HepG2 (cell line): ENCODE measurements around the gene PRPF38B. TPM values are rescaled to one million over a fixed set of nuclear protein-coding genes. Genes with fewer than 3 reads are reported as not detected.

Source experiments
- DPF2 ChIP-seq: sonication (generic); formaldehyde crosslinking; IDR thresholded peaks from 2 replicates; pipeline ENCODE4 v1.4.0; 2020; ENCODE audit warnings: mild to moderate bottlenecking, low read depth, missing genetic modification reagents, borderline replicate concordance
- ESRRA ChIP-seq: sonication (generic); formaldehyde crosslinking; IDR thresholded peaks from 2 replicates; pipeline ENCODE4 v1.5.1; 2020; ENCODE audit warnings: mild to moderate bottlenecking, low read depth, missing genetic modification reagents
- GABPB1 ChIP-seq: IDR thresholded peaks from 2 replicates; pipeline ENCODE4 v1.6.1; 2016; ENCODE audit warnings: mild to moderate bottlenecking, missing genetic modification reagents, moderate library complexity, missing compliant biosample characterization
- GLI4 ChIP-seq: sonication (generic); formaldehyde crosslinking; IDR thresholded peaks from 2 replicates; pipeline ENCODE4 v1.5.1; 2020; ENCODE audit warnings: missing genetic modification reagents, mild to moderate bottlenecking, moderate library complexity, borderline replicate concordance
- GMEB1 ChIP-seq: sonication (generic); formaldehyde crosslinking; IDR thresholded peaks from 2 replicates; pipeline ENCODE4 v1.5.1; 2020; ENCODE audit warnings: missing genetic modification reagents, mild to moderate bottlenecking, borderline replicate concordance
- NCOA2 ChIP-seq: sonication (generic); formaldehyde crosslinking; IDR thresholded peaks from 2 replicates; pipeline ENCODE4 v1.8.0; 2022; ENCODE audit warnings: inconsistent platforms
- NFYB ChIP-seq: sonication (generic); formaldehyde crosslinking; IDR thresholded peaks from 2 replicates; pipeline ENCODE4 v1.4.0; 2020; ENCODE audit warnings: missing genetic modification reagents
- PCBP1 ChIP-seq: fragments of 200-400 bp; formaldehyde crosslinking; IDR thresholded peaks from 2 replicates; pipeline ENCODE4 v1.6.1; 2017; ENCODE audit warnings: mild to moderate bottlenecking, low read depth, low read length, borderline replicate concordance
- PRPF4 ChIP-seq: fragments of 200-400 bp; formaldehyde crosslinking; IDR thresholded peaks from 2 replicates; pipeline ENCODE4 v1.6.1; 2016; ENCODE audit warnings: low read length, low read depth; ENCODE audit not compliant: poor library complexity, severe bottlenecking
- RFX5 ChIP-seq: IDR thresholded peaks from 2 replicates; pipeline ENCODE4 v1.6.1; 2011; ENCODE audit warnings: low read depth, low read length, improper control_type of control experiment
- SMARCE1 ChIP-seq: fragments of 450-650 bp; IDR thresholded peaks from 2 replicates; pipeline ENCODE4 v1.6.1; 2017; ENCODE audit warnings: borderline replicate concordance
- TBX2 ChIP-seq: sonication (generic); formaldehyde crosslinking; IDR thresholded peaks from 2 replicates; pipeline ENCODE4 v1.5.0; 2020; ENCODE audit warnings: missing genetic modification reagents, mild to moderate bottlenecking, borderline replicate concordance
- XRCC5 ChIP-seq: fragments of 200-400 bp; formaldehyde crosslinking; optimal IDR thresholded peaks from 2 replicates; pipeline ENCODE3; 2017; ENCODE audit warnings: mild to moderate bottlenecking, low read length
- YEATS4 ChIP-seq: sonication (generic); formaldehyde crosslinking; IDR thresholded peaks from 2 replicates; pipeline ENCODE4 v1.4.0; 2020; ENCODE audit warnings: missing genetic modification reagents, borderline replicate concordance
- ZBTB33 ChIP-seq: sonication (generic); formaldehyde crosslinking; IDR thresholded peaks from 2 replicates; pipeline ENCODE4 v1.4.0; 2020; ENCODE audit warnings: missing genetic modification reagents
- ZNF121 ChIP-seq: sonication (generic); formaldehyde crosslinking; IDR thresholded peaks from 2 replicates; pipeline ENCODE4 v1.5.0; 2020; ENCODE audit warnings: mild to moderate bottlenecking, missing genetic modification reagents
- ZNF260 ChIP-seq: sonication (generic); formaldehyde crosslinking; IDR thresholded peaks from 2 replicates; pipeline ENCODE4 v1.4.0; 2020; ENCODE audit warnings: missing genetic modification reagents, low read depth, mild to moderate bottlenecking, borderline replicate concordance
- ZNF282 ChIP-seq: fragments of 450-650 bp; IDR thresholded peaks from 2 replicates; pipeline ENCODE4 v1.6.1; 2018; ENCODE audit not compliant: partially characterized antibody
- ZNF383 ChIP-seq: sonication (generic); formaldehyde crosslinking; IDR thresholded peaks from 2 replicates; pipeline ENCODE4 v1.4.0; 2020; ENCODE audit warnings: missing genetic modification reagents, mild to moderate bottlenecking, borderline replicate concordance
- ZNF674 ChIP-seq: sonication (generic); formaldehyde crosslinking; IDR thresholded peaks from 2 replicates; pipeline ENCODE4 v1.5.0; 2020; ENCODE audit warnings: low read depth, mild to moderate bottlenecking, missing genetic modification reagents
- polyA plus RNA-seq, 8 experiments: library from polyadenylated mRNA; depleted of rRNA in 3 of 8; stranded (reverse) in 7 of 8; unstranded in 1 of 8; fragments of >200 nt; fragmentation: Illumina TruSeq in 4 of 8; extraction: Trizol in 4 of 8; gene quantifications; 2 replicates each; pipeline versions ENCODE4 v1.2.1 to v1.2.3, GENCODE V29; 2011 to 2016; ENCODE audit warnings: low read depth in 4 of 8, missing spikeins in 1 of 8, mixed read lengths in 1 of 8; ENCODE audit not compliant: insufficient read depth in 1 of 8
- total RNA-seq, 5 experiments: library from RNA; depleted of rRNA; stranded (reverse); fragments of >200 nt; fragmentation: Illumina TruSeq; extraction: Trizol; gene quantifications; 2 replicates each; pipeline ENCODE4 v1.2.3, GENCODE V29; 2016; ENCODE audit warnings: low read depth in 1 of 5
- TF ChIP-seq, protein P1 (sequence below): sonication (generic); formaldehyde crosslinking; IDR thresholded peaks from 2 replicates; pipeline ENCODE4 v1.9.0; 2022; ENCODE audit warnings: missing genetic modification reagents, mild to moderate bottlenecking, borderline replicate concordance
- TF ChIP-seq, protein P2 (sequence below): sonication (generic); formaldehyde crosslinking; IDR thresholded peaks from 2 replicates; pipeline ENCODE4 v1.4.0; 2020; ENCODE audit warnings: missing genetic modification reagents, low read depth, mild to moderate bottlenecking, borderline replicate concordance

The PRPF38B gene
- total and polyA plus RNA-seq, 2 of the 13 experiments (the other 11 are each of a cell fraction or from before 2014, with no cell fraction given), result 25.7 to 29.7 TPM

GRCh38 chr1:108746382-108747170, 54.5 kb downstream of the PRPF38B start, which contains the start of gene STXBP3 (continued):
- TF ChIP-seq ZBTB33 (CRISPR knock-in tag), result peak; percentile 33; the same call in 1 of the 2 replicates
- TF ChIP-seq YEATS4 (CRISPR knock-in tag), result peak; percentile 94
- TF ChIP-seq GMEB1 (CRISPR knock-in tag), result peak; percentile 69
- TF ChIP-seq PRPF4, result no peak
- peak; percentile 58 for TF ChIP-seq TBX2 (CRISPR knock-in tag)
- TF ChIP-seq, protein P1, sequence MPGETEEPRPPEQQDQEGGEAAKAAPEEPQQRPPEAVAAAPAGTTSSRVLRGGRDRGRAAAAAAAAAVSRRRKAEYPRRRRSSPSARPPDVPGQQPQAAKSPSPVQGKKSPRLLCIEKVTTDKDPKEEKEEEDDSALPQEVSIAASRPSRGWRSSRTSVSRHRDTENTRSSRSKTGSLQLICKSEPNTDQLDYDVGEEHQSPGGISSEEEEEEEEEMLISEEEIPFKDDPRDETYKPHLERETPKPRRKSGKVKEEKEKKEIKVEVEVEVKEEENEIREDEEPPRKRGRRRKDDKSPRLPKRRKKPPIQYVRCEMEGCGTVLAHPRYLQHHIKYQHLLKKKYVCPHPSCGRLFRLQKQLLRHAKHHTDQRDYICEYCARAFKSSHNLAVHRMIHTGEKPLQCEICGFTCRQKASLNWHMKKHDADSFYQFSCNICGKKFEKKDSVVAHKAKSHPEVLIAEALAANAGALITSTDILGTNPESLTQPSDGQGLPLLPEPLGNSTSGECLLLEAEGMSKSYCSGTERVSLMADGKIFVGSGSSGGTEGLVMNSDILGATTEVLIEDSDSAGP (CRISPR knock-in tag), result peak; percentile 84; the same call in 1 of the 2 replicates
- peak; percentile 91 for TF ChIP-seq GABPB1
- peak; percentile 48; the same call in 1 of the 2 replicates for TF ChIP-seq ZNF121
- no peak for TF ChIP-seq ZNF260 (CRISPR knock-in tag)
- TF ChIP-seq PCBP1, result no peak
- no peak for TF ChIP-seq ZNF282
- TF ChIP-seq NFYB, result no peak; the same call in 1 of the 2 replicates
- TF ChIP-seq GLI4 (CRISPR knock-in tag), result peak; percentile 71; the same call in 1 of the 2 replicates
- peak; percentile 85 for TF ChIP-seq RFX5
- peak; percentile 55 for TF ChIP-seq NCOA2
- TF ChIP-seq XRCC5, result peak; percentile 89
- TF ChIP-seq ESRRA, result peak; percentile 52; the same call in 1 of the 2 replicates
- TF ChIP-seq, protein P2, sequence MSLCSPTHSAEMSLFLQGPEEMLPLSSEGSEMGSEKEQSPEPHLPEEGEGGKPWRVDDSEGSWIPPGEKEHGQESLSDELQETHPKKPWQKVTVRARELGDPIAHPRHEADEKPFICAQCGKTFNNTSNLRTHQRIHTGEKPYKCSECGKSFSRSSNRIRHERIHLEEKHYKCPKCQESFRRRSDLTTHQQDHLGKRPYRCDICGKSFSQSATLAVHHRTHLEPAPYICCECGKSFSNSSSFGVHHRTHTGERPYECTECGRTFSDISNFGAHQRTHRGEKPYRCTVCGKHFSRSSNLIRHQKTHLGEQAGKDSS, result 0 out of 2 replicates have a peak, but pooled peaks have one; percentile 73
- TF ChIP-seq DPF2 (CRISPR knock-in tag), result no peak
- no peak for TF ChIP-seq SMARCE1
- no peak for TF ChIP-seq ZNF383 (CRISPR knock-in tag)
- TF ChIP-seq ZNF674, result no peak
